ENCODE results near the gene CCDC57. TPM values are rescaled to one million over a fixed set of nuclear protein-coding genes. Genes with fewer than 3 reads are reported as not detected.

Gene CCDC57
- total RNA-seq, 1 donor from 2014 or later = 40.7 TPM

GRCh38 chr17:82056729-82057621, 155.7 kb downstream of the CCDC57 start:
- Mint-ChIP-seq H3K9me3 (ENCODE audit: unreplicated experiment) (no peaks in the 10 kb centered on the region), H3K27me3 (ENCODE audit: unreplicated experiment) (no peaks in the 10 kb centered on the region), H3K4me3 (ENCODE audit: unreplicated experiment) (no peak overlapping the region), H3K27ac (ENCODE audit: unreplicated experiment) (no peak overlapping the region), H3K4me1 (ENCODE audit: low read depth, unreplicated experiment) (no peaks in the 10 kb centered on the region), H3K36me3 (ENCODE audit: unreplicated experiment) (no peaks in the 10 kb centered on the region)
- no peak for TF ChIP-seq CTCF (IDR thresholded peaks at IDR 0.05; ENCODE audit: partially characterized antibody, unreplicated experiment)
- no peak for DNase-seq

GRCh38 chr17:82055965-82056728, 156.5 kb downstream of the CCDC57 start:
- H3K4me1 Mint-ChIP-seq (ENCODE audit: low read depth, unreplicated experiment) = no peaks in the 10 kb centered on the region
- H3K4me3 Mint-ChIP-seq (ENCODE audit: unreplicated experiment) = no peak overlapping the region
- H3K9me3 Mint-ChIP-seq (ENCODE audit: unreplicated experiment) = no peaks in the 10 kb centered on the region
- no peak for DNase-seq
- no peak overlapping the region for H3K27ac Mint-ChIP-seq (ENCODE audit: unreplicated experiment)
- no peaks in the 10 kb centered on the region for H3K36me3 Mint-ChIP-seq (ENCODE audit: unreplicated experiment)
- no peaks in the 10 kb centered on the region for H3K27me3 Mint-ChIP-seq (ENCODE audit: unreplicated experiment)
- no peak for TF ChIP-seq CTCF (IDR thresholded peaks at IDR 0.05; ENCODE audit: partially characterized antibody, unreplicated experiment)

GRCh38 chr17:82055023-82055964, 157.3 kb downstream of the CCDC57 start:
- H3K9me3 Mint-ChIP-seq (ENCODE audit: unreplicated experiment) = no peaks in the 10 kb centered on the region
- no peak overlapping the region for H3K4me3 Mint-ChIP-seq (ENCODE audit: unreplicated experiment)
- no peaks in the 10 kb centered on the region for H3K27me3 Mint-ChIP-seq (ENCODE audit: unreplicated experiment)
- H3K27ac Mint-ChIP-seq (ENCODE audit: unreplicated experiment) = no peak overlapping the region
- no peak for TF ChIP-seq CTCF (IDR thresholded peaks at IDR 0.05; ENCODE audit: partially characterized antibody, unreplicated experiment)
- no peaks in the 10 kb centered on the region for H3K36me3 Mint-ChIP-seq (ENCODE audit: unreplicated experiment)
- no peak for DNase-seq
- no peaks in the 10 kb centered on the region for H3K4me1 Mint-ChIP-seq (ENCODE audit: low read depth, unreplicated experiment)

- Mint-ChIP-seq H3K36me3 (ENCODE audit: unreplicated experiment) (no peaks in the 10 kb centered on the region), H3K4me1 (ENCODE audit: low read depth, unreplicated experiment) (no peaks in the 10 kb centered on the region), H3K9me3 (ENCODE audit: unreplicated experiment) (no peaks in the 10 kb centered on the region), H3K27me3 (ENCODE audit: unreplicated experiment) (no peaks in the 10 kb centered on the region), H3K4me3 (ENCODE audit: unreplicated experiment) (no peak overlapping the region), H3K27ac (ENCODE audit: unreplicated experiment) (no peak overlapping the region)
- no peak for TF ChIP-seq CTCF (IDR thresholded peaks at IDR 0.05; ENCODE audit: partially characterized antibody, unreplicated experiment)
- DNase-seq = no peak
These were observed 158.2 kb downstream of the CCDC57 start for GRCh38 chr17:82054351-82055022.
